ENCODE data around the gene MRPL17.

MRPL17 gene

GRCh38 chr11:6682591-6682935, 577 bp downstream of the MRPL17 start:
- Histone ChIP-seq H3F3A (ENCODE audit: low read depth) (no peaks in the 10 kb centered on the region), H3K9me3 (ENCODE audit: insufficient read depth, low read depth, low read length) (no peaks in the 10 kb centered on the region), H3K4me1 (ENCODE audit: insufficient read depth, low read length, poor library complexity, severe bottlenecking) (peaks cover 34% of the 10 kb centered on the region), H3K4me3 (ENCODE audit: low read length, poor library complexity, severe bottlenecking) (peak overlapping the region; percentile 95), H3K79me2 (ENCODE audit: insufficient read depth, low read length) (peaks cover 42% of the 10 kb centered on the region), H2AFZ (ENCODE audit: low read length) (peak overlapping the region; percentile 55), H4K20me1 (ENCODE audit: insufficient read depth, low read length, poor library complexity, severe bottlenecking) (peaks cover 31% of the 10 kb centered on the region), H3K9ac (ENCODE audit: low read depth, low read length, poor library complexity, severe bottlenecking) (peak overlapping the region; percentile 98), H3K27me3 (ENCODE audit: insufficient read depth, low read length, poor library complexity, severe bottlenecking) (no peaks in the 10 kb centered on the region), H3K36me3 (ENCODE audit: insufficient read depth, low read length) (peaks cover 9% of the 10 kb centered on the region), H3K9me2 (replicated peaks; ENCODE audit: low read depth, low read length) (no peaks in the 10 kb centered on the region), H3K4me2 (ENCODE audit: low read depth, low read length, poor library complexity, severe bottlenecking) (peak overlapping the region; percentile 83)
- TF ChIP-seq EZH2phosphoT487 (IDR thresholded peaks at IDR 0.05; ENCODE audit: borderline replicate concordance) (no peak), CTCF (conservative IDR thresholded peaks at IDR 0.05; ENCODE audit: low read length) (no peak)

GRCh38 chr11:6681949-6682348, 1.2 kb downstream of the MRPL17 start:
- Histone ChIP-seq H3K36me3 (ENCODE audit: insufficient read depth, low read length) (peaks cover 9% of the 10 kb centered on the region), H2AFZ (ENCODE audit: low read length) (no peak overlapping the region), H3K9ac (ENCODE audit: low read depth, low read length, poor library complexity, severe bottlenecking) (peak overlapping the region; percentile 98), H3K4me3 (ENCODE audit: low read length, poor library complexity, severe bottlenecking) (peak overlapping the region; percentile 95), H4K20me1 (ENCODE audit: insufficient read depth, low read length, poor library complexity, severe bottlenecking) (peaks cover 31% of the 10 kb centered on the region), H3K9me2 (replicated peaks; ENCODE audit: low read depth, low read length) (no peaks in the 10 kb centered on the region), H3K27me3 (ENCODE audit: insufficient read depth, low read length, poor library complexity, severe bottlenecking) (no peaks in the 10 kb centered on the region), H3K9me3 (ENCODE audit: insufficient read depth, low read depth, low read length) (no peaks in the 10 kb centered on the region), H3F3A (ENCODE audit: low read depth) (no peaks in the 10 kb centered on the region), H3K4me2 (ENCODE audit: low read depth, low read length, poor library complexity, severe bottlenecking) (peak overlapping the region; percentile 83), H3K4me1 (ENCODE audit: insufficient read depth, low read length, poor library complexity, severe bottlenecking) (peaks cover 34% of the 10 kb centered on the region), H3K79me2 (ENCODE audit: insufficient read depth, low read length) (peaks cover 42% of the 10 kb centered on the region)
- TF ChIP-seq EZH2phosphoT487 (IDR thresholded peaks at IDR 0.05; ENCODE audit: borderline replicate concordance) (no peak), CTCF (conservative IDR thresholded peaks at IDR 0.05; ENCODE audit: low read length) (no peak)

- H3K79me2 ChIP-seq (ENCODE audit: insufficient read depth, low read length) = peaks cover 42% of the 10 kb centered on the region
- no peaks in the 10 kb centered on the region for H3F3A ChIP-seq (ENCODE audit: low read depth)
- H3K4me3 ChIP-seq (ENCODE audit: low read length, poor library complexity, severe bottlenecking) = peak overlapping the region; percentile 95
- no peak overlapping the region for H2AFZ ChIP-seq (ENCODE audit: low read length)
- peaks cover 9% of the 10 kb centered on the region for H3K36me3 ChIP-seq (ENCODE audit: insufficient read depth, low read length)
- peaks cover 34% of the 10 kb centered on the region for H3K4me1 ChIP-seq (ENCODE audit: insufficient read depth, low read length, poor library complexity, severe bottlenecking)
- no peaks in the 10 kb centered on the region for H3K9me2 ChIP-seq (replicated peaks; ENCODE audit: low read depth, low read length)
- peak overlapping the region; percentile 83 for H3K4me2 ChIP-seq (ENCODE audit: low read depth, low read length, poor library complexity, severe bottlenecking)
- no peaks in the 10 kb centered on the region for H3K27me3 ChIP-seq (ENCODE audit: insufficient read depth, low read length, poor library complexity, severe bottlenecking)
- peaks cover 31% of the 10 kb centered on the region for H4K20me1 ChIP-seq (ENCODE audit: insufficient read depth, low read length, poor library complexity, severe bottlenecking)
- peak overlapping the region; percentile 98 for H3K9ac ChIP-seq (ENCODE audit: low read depth, low read length, poor library complexity, severe bottlenecking)
- no peak for TF ChIP-seq EZH2phosphoT487 (IDR thresholded peaks at IDR 0.05; ENCODE audit: borderline replicate concordance)
- no peak for TF ChIP-seq CTCF (conservative IDR thresholded peaks at IDR 0.05; ENCODE audit: low read length)
- H3K9me3 ChIP-seq (ENCODE audit: insufficient read depth, low read depth, low read length) = no peaks in the 10 kb centered on the region
Observed at GRCh38 chr11:6681505-6681904, 1.6 kb downstream of the MRPL17 start.

Data from Loucy (cell line).